Measurements from ENCODE around the gene DPYD. TPM values are rescaled to one million over a fixed set of nuclear protein-coding genes. Genes with fewer than 3 reads are reported as not detected.

DPYD gene
- total RNA-seq, 1 donor from 2014 or later: 9.2 TPM

DNA sequence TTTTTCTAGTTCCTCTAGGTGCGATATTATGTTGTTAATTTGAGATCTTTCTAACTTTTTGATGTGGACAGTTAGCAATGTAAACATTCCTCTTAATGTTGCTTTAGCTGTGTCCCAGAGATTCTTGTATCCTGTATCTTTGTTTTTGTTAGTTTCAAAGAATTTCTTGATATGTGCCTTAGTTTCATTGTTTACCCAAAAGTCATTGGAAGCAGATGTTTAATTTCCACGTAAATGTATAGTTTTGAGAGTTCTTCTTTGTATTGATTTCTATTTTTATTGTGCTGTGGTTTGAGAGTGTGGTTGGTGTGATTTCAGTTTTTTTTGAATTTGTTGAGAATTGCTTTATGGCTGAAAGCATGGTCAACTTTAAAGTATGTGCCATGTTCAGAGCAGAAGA is 879.8 kb downstream of the DPYD start:
- no peaks in the 10 kb centered on the region for H3K27me3 ChIP-seq (ENCODE audit: low read depth)
- peaks cover 53% of the 10 kb centered on the region for H3K9me3 ChIP-seq (replicated peaks)
- H3K36me3 ChIP-seq: no peaks in the 10 kb centered on the region
- intact Hi-C loops (cut with micrococcal nuclease): no loop called here
- no peak for TF ChIP-seq CTCF (IDR thresholded peaks at IDR 0.05; ENCODE audit: borderline replicate concordance)
- DNase-seq: no peak
- no peak overlapping the region for H3K27ac ChIP-seq (replicated peaks)
- no peak overlapping the region for H3K4me3 ChIP-seq
- H3K4me1 ChIP-seq: no peaks in the 10 kb centered on the region

GRCh38 chr1:97038410-97038809 is 882.4 kb downstream of the DPYD start:
- no peak for DNase-seq
- Histone ChIP-seq H3K4me1 (no peaks in the 10 kb centered on the region), H3K27me3 (ENCODE audit: low read depth) (no peaks in the 10 kb centered on the region), H3K27ac (replicated peaks) (no peak overlapping the region), H3K4me3 (no peak overlapping the region), H3K36me3 (no peaks in the 10 kb centered on the region), H3K9me3 (replicated peaks) (peaks cover 50% of the 10 kb centered on the region)
- no peak for TF ChIP-seq CTCF (IDR thresholded peaks at IDR 0.05; ENCODE audit: borderline replicate concordance)
- intact Hi-C loops (cut with micrococcal nuclease): no loop called here

GRCh38 chr1:97034651-97035050 is 886.2 kb downstream of the DPYD start:
- TF ChIP-seq CTCF (IDR thresholded peaks at IDR 0.05; ENCODE audit: borderline replicate concordance): no peak
- peaks cover 30% of the 10 kb centered on the region for H3K9me3 ChIP-seq (replicated peaks)
- no peaks in the 10 kb centered on the region for H3K4me1 ChIP-seq
- no peaks in the 10 kb centered on the region for H3K36me3 ChIP-seq
- intact Hi-C loops (cut with micrococcal nuclease): no loop called here
- no peak overlapping the region for H3K4me3 ChIP-seq
- DNase-seq: no peak
- H3K27ac ChIP-seq (replicated peaks): no peak overlapping the region
- H3K27me3 ChIP-seq (ENCODE audit: low read depth): no peaks in the 10 kb centered on the region

DNA sequence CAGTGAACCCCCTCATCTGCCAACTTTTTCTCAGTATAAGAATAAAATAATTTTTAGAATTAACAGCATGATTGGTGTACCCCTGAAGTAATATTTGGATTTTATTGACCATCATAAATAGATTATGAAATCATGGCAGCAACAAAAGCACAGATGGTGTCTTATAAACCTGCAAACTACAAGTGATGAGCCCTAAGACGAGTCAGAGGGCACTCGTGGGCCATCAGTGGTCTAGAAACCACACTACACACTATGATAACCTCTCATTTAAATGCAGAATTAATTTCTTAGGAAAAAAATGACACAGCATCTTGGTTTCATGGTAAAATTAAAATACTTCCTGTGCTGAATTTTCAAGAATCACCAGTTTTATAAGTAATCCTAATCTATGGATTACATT is 886.9 kb downstream of the DPYD start:
- no peak for TF ChIP-seq CTCF (IDR thresholded peaks at IDR 0.05; ENCODE audit: borderline replicate concordance)
- Histone ChIP-seq H3K4me1 (no peaks in the 10 kb centered on the region), H3K9me3 (replicated peaks) (peaks cover 30% of the 10 kb centered on the region), H3K4me3 (no peak overlapping the region), H3K36me3 (no peaks in the 10 kb centered on the region), H3K27me3 (ENCODE audit: low read depth) (no peaks in the 10 kb centered on the region), H3K27ac (replicated peaks) (no peak overlapping the region)
- DNase-seq: no peak
- intact Hi-C loops (cut with micrococcal nuclease): no loop called here
